ENCODE measurements around the gene ST6GAL1.
"Not testable (repeated sequence)": the region's sequence is repeated elsewhere in the genome, so short reads cannot be mapped to it uniquely, and the experiment has no call there.

Gene ST6GAL1

DNA sequence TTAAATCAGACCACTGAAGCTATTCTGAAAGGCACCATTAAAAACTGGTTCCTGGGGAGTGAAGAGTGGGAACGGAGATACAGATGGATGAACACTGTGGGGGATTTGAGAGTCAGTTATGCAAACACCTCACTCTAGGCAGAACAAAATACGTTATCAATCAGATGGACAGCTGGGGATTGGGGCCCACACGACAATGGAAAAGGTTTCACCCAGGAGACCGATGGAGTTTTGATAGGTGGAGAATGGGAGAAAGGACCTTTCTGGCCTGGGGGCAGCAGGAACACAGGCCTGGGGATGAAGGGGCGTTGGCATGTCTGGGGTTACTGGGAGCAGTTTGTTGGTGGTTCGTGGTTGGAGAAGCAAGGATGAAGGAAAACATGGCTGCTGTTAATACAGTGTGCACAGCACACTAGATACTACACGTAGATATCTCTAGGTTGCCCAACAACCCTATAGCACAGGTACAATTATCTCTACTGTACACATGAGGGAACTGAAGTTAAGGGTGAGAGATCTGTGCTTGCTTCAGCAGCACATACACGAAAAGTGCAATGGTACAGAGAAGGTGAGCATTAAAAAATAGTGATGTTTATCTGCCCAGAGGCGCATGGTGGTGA is 16.5 kb downstream of the ST6GAL1 start:
- no peak for DNase-seq

DNA sequence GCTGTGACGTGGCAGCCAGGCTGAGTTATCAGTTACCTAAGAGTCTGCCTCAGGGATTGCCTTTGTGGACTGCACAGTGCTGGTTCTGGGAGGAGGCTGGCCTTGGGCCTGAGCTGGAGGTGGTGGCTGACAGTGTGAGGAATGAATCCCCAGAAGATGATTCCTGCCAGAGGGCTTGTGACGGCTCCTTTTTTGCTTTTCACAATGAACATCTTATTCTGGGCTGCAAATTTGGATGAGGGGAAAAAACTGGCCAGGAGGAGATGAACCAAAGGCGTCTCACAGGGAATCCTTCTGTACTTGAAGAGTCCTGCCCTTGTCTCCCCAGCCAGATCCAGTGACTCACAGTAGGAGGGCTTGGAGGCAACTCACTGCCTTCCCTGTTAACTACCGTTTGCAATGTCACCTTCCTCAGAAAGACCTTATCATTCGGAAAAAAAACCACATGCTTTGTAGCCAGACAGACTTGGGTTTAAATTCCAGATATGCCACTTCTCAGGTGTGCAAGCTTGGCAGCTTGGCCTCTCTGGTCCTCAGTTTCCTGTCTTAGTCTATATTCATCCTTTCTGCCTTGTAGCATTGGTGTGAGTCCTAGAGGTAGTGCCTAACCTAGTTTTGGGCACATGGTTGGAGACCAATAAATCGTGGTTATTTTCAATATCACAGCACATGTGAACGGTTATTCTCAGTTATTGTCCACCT is 19.1 kb downstream of the ST6GAL1 start:
- DNase-seq: no peak

DNA sequence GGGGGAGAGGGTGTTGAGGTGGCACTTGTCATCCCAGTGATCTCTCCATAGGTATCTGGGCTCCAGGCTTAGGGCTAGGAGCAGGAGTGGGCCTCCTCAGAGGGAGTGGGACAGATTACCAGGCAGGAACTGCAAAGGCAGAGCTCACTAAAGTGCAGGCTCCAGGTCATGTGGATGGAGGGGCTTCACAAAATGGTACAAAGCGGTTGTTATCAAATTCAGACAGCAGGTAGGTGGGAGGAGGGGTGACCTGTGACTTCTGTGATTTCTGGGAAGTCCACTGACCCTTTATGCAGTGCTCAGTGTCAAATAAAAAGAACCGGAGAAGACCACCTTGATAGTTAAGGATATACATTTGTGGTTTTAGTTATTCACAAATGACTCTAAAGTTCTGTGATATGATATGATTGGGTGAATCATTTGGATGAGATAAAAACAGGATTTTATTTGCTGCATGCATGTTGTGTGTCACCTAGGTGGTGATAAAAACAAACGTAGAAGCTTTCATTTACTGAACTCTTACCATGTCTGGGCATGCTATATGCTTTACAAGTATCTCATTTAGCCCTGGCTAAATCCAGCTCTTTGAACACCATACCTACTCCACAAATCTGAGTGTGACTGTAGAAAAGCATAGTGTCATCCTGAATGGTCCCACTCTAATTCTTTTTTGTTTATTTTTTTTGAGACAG is 20.2 kb downstream of the ST6GAL1 start:
- no peak for DNase-seq

DNA sequence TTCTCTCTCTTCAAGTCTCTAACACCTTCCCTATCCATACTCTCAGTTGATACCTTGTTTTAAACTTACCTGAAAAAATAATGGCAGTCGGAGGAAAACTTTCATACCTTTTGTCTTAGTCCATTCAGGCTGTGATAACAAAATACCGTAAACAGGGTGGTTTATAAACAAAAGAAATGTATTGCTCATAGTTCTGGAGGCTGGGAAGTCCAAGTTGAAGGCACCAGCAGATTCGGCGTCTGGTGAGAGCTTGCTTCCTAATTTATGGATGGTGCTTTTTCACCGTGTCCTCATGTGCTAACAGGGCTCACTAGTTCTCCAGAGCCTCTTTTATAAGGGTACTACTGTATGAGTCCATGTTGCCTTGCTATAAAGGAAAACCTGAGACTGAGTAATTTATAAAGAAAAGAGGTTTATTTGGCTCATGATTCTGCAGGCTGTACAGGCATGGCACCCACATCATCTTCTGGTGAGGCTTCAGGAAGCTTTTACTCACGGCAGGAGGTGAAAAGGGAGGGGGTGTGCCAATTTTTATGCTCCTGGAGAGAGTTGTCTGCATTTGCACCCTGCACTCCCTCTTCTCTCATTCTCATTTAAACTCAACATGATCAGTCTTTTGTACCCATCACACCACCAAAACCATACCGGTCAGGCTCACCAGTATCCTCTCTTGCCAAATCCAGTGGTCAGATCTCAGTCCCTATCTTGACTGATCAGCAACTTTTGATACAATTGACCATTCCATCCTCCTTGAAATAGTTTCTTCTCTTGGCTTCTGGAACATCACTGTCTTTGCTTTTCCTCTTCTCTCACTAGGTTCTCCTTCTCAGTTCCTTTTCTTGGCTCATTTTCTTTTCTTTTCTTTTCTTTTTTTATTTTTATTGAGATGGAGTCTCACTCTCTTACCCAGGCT is 21.6 kb downstream of the ST6GAL1 start:
- no peak for DNase-seq

DNA sequence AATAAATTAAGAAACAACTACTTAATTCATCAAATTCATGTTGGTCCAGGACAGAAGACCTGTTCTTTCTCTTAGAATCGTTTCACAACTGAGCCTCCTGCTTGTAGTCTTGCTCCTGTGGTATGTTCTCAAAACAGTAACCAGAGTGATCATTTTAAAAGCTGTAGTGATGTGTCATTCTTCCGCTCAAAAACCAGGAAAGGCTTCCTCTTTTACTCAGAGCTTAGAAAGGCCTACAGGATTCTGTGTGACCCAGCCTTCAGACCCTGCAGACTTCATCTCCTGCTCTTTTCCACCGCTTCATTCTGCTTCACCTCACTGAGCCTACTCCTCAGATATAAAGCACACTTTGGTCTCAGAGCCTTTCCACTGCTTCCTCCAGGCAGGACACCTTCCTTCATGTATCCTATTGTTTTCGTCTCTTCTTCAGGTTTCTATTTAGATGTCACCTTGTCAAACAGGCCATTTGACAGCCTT is 22.7 kb downstream of the ST6GAL1 start:
- DNase-seq: no peak

DNA sequence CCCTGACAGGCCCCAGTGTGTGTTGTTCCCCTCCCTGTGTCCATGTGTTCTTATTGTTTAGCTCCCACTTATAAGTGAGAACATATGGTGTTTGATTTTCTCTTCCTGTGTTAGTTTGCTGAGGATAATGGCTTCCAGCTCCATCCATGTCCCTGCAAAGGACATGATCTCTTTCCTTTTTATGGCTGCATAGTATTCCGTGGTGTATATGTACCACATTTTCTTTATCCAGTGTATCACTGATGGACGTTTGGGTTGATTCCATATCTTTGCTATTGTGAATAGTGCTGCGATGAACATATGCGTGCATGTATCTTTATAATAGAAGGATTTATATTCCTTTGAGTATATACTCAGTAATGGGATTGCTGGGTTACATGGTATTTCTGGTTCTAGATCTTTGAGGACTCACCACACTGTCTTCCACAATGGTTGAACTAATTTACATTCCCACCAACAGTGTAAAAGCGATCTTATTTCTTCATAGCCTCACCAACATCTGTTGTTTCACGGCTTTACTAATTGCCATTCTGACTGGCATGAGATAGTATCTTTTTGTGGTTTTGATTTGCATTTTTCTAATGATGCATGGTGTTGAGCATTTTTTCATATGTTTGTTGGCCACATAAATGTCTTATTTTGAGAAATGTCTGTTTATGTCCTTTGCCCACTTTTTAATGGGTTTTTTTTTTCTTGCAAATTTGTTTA is 23.8 kb downstream of the ST6GAL1 start:
- not testable (repeated sequence) for DNase-seq

DNA sequence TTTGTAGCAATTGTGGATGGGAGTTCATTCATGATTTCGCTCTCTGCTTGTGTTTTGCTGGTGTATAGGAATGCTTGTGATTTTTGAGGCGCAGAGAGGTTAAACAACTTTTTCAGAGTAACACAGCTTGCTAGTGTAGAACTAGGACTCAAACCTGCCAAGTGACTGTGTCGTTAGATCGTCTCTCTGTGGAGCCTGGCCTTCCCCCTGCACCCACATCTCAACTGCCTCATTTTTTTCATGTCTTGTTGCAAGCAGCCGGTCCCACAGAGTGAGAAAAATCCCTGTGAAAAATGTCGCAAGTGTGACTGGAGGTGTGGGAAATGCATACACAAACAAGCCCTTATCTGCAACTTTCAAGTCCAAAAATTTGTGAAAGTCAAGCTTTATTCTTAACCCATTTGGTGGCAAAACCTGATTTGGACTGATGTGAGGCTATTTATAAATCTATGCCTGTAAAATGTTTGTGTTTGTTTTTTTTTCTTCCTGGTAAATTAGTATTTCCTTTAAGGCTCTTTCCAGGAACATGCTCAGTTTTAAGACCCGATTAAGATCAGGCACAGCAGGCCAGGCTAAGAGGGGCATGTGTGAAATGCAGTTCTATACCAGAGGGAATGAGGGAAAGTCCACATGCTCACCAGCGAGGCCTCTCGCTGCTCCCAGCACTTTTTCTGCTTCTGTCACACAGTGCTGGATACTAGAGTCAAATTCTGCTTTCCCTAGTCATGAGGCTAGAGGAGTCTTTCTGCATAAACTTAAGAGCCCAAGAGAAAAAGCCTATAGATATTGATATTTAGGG is 25.8 kb downstream of the ST6GAL1 start:
- no peak for DNase-seq

DNA sequence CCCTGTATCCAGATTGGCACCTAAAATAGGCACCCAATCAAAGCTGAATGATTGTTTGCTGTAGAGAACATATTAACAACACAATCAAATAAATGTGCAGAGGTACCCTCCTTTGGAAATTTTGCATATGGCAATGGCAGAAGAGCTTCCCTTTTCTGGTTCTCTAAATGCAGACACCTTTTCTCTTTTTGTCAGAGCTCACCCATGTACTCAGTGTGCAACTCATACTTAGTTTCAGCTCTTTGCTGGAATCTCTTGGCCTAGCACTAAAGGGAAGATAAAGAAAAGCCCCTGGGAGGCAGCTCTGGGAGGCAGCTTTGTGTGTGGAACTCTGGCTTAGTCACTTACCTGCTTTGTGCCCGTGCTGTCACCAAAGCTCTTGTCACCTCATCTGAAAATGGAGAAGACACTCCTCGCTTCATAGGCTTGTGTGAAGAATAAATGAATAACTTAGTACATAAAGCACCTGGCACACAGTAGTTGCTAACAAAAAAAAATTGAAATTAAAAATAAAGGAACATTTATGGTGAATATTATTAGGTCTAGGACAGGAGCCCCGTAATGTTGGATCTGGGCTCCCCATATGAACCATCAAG is 28.8 kb downstream of the ST6GAL1 start:
- DNase-seq: no peak

DNA sequence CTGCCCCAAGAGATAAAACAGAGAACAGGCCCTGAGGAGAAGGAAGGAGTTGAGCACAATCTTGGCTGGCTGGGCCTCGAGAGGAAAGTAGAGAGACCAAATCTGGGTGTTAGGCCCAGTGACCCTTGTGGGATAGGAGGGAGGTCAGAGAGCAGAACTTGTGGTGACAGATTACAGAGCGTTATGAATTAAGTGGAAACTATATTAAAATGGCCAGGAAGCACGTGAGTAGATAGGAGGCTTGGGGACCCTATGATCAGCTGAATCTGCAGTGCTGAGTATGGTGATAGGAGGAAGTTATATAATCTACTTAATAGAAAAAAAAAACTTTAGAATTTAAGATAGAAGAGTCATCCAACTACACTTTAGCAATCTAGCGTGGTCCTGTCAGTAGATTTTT is 30.0 kb downstream of the ST6GAL1 start:
- no peak for DNase-seq

DNA sequence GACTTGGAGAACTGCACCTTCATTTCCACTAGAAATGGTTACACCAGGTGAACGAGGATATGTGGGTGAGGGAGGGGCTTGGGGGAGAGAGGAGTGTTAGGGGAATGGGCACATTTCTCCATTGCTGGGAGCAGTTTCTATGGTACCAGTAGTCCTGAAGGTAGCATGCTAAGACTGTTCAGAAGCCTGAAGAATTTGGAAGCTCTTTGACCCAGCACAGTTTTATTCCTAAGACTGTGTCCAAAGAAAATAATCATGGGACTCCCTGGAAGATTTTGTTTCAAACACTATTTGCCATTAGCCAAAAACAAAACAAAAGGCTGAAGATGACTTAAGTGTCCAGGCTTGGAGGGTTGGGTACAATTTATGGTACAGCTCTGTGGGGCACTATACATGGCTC is 32.1 kb downstream of the ST6GAL1 start:
- DNase-seq: no peak

DNA sequence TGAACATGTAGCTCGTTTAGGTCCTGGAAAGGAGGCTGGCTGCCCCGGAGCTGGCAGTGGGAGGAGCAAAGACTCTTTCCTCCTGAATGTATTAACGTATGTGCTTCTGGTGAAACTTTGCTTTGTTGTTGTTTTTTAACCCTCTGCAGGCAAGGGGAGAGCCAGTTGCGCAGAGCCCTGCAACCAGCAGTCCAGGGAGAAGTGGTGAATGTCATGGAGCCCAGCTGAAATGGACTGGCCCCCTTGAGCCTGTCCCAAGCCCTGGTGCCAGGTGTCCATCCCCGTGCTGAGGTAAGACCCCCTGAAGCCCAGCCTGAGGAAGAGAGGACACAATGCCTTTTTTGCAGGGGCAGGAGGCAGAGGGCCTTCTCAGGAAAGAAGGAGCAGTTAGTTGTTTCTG is 33.3 kb downstream of the ST6GAL1 start:
- no peak for DNase-seq

DNA sequence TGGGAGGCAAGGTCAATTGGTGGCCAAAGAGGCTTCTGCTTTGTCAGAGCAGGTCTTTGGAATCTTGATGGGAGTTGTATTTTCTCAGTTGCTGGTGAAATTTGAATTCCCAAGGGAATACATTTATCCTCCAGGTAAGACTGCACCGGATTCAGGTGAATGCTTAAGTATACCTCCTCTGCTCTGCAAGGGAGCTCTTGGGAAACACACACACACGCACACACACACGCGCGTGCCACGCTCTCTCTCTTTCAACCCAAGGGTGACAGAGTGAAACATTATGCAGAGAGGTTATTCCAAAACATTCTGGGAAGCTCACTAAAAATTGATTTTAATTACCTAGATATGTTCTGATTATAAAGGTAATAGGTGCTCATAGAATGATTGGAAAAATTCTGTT is 33.7 kb downstream of the ST6GAL1 start:
- DNase-seq: no peak

DNA sequence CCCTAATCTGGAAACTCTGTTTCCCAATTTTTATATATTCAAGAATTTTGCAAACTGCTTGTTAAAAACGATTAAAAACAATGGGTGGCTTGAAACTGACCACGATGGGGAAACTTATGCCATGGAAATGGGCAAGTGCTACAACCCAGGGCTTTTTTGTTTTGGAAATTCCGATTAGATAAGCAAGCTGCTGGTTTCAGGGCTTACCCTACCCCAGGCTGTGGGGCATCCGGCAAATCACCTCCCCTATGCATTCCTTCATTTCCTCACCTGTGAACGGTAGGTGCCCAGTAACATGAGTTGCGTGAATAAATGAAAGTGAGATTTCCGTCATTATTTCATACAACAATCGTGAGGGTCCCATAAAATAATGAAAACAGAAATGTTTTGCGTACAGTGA is 34.3 kb downstream of the ST6GAL1 start:
- no peak for DNase-seq

DNA sequence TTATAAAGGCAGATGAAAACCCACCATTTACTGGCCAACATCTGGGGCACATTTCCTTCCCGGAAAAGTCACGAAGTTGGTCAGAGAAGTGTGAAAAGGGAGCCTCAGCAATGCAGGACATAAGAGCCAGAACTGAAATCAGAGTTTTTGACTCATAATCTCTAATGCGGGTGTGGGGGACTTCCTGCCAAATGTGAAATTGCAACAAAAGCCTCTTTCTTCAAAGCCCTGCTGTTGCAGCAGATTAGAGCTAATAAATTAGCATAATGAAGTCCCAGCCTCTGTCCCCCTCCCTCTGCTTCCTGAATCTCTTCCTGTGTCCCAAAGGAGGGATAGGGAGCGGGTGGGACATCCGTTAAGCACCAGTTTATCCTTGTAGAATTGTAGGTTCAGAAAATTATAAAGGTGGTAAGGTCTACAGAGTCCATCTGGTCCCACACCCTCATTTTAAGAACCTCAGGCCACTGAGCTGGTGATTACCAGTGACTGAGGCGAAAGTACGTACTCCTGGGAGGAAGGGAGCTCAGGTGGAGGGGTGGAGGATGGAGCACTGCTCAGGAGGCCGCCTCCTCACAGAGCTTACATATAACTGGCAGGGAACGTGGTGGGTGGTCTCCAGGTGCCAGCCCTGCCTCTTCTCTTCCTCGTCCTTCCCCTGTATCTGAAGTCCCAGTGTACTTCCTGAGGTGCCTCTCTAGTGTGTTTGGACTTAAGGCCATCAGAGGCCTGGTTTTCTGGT is 35.0 kb downstream of the ST6GAL1 start:
- DNase-seq: no peak

DNA sequence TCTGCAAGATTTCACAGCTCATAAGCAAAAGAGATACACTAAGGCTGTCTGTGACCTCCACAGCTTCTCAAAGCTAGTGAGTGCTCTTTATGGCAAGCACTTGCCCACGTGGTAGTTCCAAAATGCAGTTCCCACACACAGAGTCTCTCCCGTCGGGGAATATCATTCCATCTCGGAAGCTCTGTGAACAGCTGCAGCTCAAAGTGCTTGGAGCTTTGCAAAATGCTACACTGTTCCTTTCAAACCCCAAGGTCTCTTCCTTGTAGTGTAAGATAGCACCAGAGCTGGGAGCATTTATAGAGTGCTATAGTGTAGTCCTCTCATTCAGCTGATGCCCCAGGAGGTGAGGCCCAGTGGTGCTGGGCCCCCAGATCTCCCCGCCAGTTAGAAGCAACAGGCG is 36.1 kb downstream of the ST6GAL1 start:
- DNase-seq: no peak

DNA sequence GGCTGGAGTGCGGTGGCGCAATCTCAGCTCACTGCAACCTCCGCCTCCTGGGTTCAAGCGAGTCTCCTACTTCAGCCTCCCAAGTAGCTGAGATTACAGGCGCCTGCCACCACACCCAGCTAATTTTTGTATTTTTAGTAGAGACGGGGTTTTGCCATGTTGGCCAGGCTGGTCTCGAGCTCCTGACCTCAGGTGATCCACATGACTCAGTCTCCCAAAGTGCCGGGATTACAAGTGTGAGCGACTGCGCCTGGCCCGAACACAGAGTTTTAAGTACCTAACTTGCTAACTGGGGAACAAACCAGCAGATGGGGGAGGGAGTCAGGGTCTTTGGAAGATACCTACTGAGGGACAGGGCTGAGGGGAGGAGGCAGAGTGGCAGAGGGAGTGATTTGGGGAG is 36.9 kb downstream of the ST6GAL1 start:
- not testable (repeated sequence) for DNase-seq

DNA sequence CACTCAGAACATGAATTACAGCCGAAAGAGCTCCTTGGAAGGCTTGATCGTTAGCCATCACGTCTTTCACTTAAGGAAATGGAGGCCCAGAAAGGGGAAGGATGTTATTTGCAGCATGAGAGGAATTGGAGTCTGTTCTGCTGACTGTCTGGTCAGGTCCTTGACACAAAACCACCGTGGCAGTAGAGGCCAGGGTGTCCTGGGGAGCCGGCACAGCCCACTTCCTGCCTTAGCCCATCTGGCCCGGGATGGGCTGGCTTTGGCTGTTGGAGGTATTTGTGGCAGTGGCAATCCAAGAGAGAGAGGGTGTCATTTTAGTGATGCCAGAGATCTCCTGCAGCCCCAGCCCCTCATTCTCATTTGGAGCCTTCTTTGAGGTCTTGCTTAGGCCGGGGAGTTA is 37.4 kb downstream of the ST6GAL1 start:
- no peak for DNase-seq

DNA sequence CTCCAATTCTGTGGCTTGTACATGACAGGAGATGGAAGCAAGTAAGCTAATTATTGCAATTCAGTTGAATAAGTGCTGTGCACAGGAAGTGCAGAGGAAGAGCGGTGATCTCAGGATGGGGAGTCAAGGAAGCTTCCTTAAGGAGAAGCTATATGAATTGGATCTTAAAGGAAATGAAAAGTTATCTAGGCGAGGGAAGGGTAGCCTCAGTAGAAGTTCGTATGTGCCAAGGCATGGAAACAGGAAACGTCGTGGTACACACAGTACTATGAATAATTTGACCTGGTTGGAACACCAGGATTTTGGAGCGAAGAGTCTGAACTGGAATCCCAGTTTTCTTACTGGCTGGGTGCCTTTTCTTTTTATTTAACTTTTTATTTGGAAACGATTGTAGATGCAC is 39.3 kb downstream of the ST6GAL1 start:
- no peak for DNase-seq

DNA sequence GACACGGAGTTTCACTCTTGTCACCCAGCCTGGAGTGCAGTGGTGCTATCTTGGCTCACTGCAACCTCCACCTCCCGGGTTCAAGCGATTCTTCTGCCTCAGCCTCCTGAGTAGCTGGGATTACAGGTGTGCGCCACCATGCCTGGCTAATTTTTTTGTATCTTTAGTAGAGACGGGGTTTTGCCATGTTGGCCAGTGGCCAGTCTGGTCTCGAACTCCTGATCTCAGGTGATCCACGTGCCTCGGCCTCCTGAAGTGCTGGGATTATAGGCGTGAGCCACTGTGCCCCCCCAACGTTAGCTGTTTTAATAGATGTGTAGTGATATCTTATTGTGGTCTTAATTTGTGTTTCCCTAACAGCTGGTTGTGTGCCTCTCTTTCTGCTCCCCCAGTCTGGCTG is 40.8 kb downstream of the ST6GAL1 start:
- not testable (repeated sequence) for DNase-seq

DNA sequence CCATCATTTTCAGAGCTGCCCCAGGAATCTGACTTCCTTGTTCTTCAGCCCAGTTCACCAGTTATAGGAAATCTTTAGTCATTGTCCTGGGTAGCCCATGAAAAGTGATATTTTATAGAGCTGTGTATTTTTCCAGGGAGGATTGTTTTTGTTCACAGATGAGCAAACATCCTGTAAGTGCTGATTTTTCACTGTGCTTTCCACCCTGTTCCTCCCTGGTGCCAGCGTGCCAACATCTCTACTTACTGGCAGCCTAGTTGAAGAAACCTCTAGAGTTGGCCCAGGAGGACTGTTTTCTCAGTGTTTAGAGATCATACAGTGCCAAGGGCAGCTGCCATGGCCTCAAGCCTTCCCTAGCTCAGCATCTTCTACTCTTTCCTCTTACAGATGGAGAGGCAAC is 41.3 kb downstream of the ST6GAL1 start:
- DNase-seq: no peak

Measured in stimulated activated CD4-positive, alpha-beta T cell treated with anti-CD3 and anti-CD28 coated beads, Interleukin-4, amount 100 ng/mL, for 1 hour (primary cell).